ENCODE data around the gene AKR1E2. TPM values are rescaled to one million over a fixed set of nuclear protein-coding genes. Genes with fewer than 3 reads are reported as not detected.

AKR1E2 gene
- total RNA-seq, 6 donors from 2014 or later: 3.3 to 18.8 (median 7.9) TPM

- H3K36me3 ChIP-seq: no peaks in the 10 kb centered on the region
- DNase-seq: no peak
- 83 to 86% methylated on average over 4 of the region's 4 CpGs for WGBS, 2 donors
- no peaks in the 10 kb centered on the region for H3K9me3 ChIP-seq
- no peak overlapping the region for H3K4me3 ChIP-seq
- H3K27me3 ChIP-seq: no peaks in the 10 kb centered on the region
- no peak for ATAC-seq (ENCODE audit: low FRiP score in 2 of 2)
- peaks cover 0 to 5% (median 4%) of the 10 kb centered on the region in 4 donors for H3K4me1 ChIP-seq
- no peak overlapping the region for H3K27ac ChIP-seq
- TF ChIP-seq POLR2AphosphoS5 (IDR thresholded peaks at IDR 0.05): no peak
- no peak for TF ChIP-seq EP300 (IDR thresholded peaks at IDR 0.05)
- no peak for TF ChIP-seq POLR2A (IDR thresholded peaks at IDR 0.05)
- TF ChIP-seq CTCF (IDR thresholded peaks at IDR 0.05): no peak
Measured at GRCh38 chr10:4816966-4817365, 9.0 kb upstream of the AKR1E2 start.

DNA sequence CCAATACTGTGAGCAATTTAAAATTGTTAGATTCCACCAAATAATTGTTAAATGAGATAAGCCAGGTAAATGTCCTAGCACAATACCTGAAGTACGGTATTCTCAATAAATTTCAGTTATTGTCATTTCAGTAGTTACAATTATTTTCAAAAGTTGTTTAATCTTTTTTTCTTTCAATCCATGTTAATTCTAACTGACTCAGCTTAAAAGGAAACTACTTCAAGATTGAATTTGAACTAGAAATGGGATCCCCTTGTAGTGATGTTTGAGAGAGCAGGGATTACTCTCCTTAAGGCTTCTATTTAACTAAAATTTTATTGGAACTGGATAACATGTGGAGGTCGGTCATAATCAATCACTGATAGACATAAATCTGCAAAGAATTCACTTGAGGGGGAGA, 6.9 kb upstream of the AKR1E2 start:
- H3K9me3 ChIP-seq: no peaks in the 10 kb centered on the region
- H3K36me3 ChIP-seq: no peaks in the 10 kb centered on the region
- no peaks in the 10 kb centered on the region for H3K27me3 ChIP-seq
- H3K27ac ChIP-seq: no peak overlapping the region
- H3K4me1 ChIP-seq: peaks cover 0 to 5% (median 4%) of the 10 kb centered on the region in 4 donors
- TF ChIP-seq POLR2A (IDR thresholded peaks at IDR 0.05) (no peak), POLR2AphosphoS5 (IDR thresholded peaks at IDR 0.05) (no peak), CTCF (IDR thresholded peaks at IDR 0.05) (no peak), EP300 (IDR thresholded peaks at IDR 0.05) (no peak)
- DNase-seq (no peak), ATAC-seq (ENCODE audit: low FRiP score in 2 of 2) (no peak)
- WGBS, 2 donors: 79 to 83% methylated on average over 2 of the region's 2 CpGs
- H3K4me3 ChIP-seq: no peak overlapping the region

DNA sequence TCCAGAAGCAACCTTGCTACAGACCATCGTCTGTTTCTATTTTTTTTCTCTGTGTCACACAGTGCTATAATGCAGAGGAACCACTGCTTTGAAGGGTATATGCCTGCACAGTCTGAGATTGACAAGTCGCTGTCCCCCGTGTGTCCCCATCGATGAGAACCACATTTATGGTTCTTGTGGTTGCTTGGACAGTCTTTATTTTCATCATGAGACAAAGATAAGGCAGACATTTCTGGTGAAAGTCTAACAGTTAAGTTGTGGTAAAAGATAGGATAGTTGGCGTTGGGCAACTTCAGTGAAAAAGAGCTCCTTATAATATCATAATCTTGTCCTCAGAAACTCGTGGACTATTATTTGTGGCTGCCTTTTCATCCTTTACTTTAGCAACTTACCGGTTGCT, 6.3 kb upstream of the AKR1E2 start:
- TF ChIP-seq EP300 (IDR thresholded peaks at IDR 0.05) (no peak), POLR2AphosphoS5 (IDR thresholded peaks at IDR 0.05) (no peak), POLR2A (IDR thresholded peaks at IDR 0.05) (no peak), CTCF (IDR thresholded peaks at IDR 0.05) (no peak)
- Histone ChIP-seq H3K27me3 (no peaks in the 10 kb centered on the region), H3K4me3 (no peak overlapping the region), H3K9me3 (no peaks in the 10 kb centered on the region), H3K27ac (no peak overlapping the region), H3K36me3 (no peaks in the 10 kb centered on the region), H3K4me1 (peaks cover 0 to 5% (median 4%) of the 10 kb centered on the region in 4 donors)
- ATAC-seq (ENCODE audit: low FRiP score in 2 of 2) (no peak), DNase-seq (no peak)
- WGBS, 2 donors: 59 to 83% methylated on average over 7 of the region's 7 CpGs

DNA sequence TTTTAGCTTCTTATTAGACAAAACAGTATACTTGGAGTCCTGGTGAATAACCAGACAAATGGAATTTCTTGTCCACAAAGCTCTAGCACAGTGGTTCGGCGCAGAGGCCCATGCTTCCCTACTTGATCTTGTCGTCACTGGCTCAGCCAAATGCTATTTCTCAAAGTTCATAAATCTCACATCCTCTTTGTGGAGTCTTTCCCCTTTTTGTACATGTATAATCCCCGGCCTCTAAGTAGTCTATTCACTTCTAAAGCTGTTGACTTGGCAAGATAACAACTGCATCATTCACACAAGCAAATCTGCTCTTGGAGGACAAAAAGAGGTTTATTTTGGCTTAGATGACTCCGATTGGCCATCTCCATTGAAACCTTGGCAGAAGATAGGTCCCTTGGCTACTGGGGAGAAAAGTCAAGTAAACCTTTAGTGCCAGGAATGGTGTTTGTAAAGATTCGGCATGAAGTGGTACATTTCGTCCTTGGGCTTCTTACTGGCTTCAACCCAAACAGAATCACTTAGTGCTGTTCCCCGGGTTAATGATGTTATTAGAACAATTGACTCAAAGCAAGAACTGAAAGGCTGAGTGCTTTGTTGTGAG, 5.1 kb upstream of the AKR1E2 start:
- peaks cover 0 to 5% (median 1%) of the 10 kb centered on the region in 4 donors for H3K4me1 ChIP-seq
- DNase-seq: no peak
- no peak overlapping the region for H3K4me3 ChIP-seq
- H3K27me3 ChIP-seq: no peaks in the 10 kb centered on the region
- peak in 1 of 2 donors; percentile 60 for ATAC-seq (ENCODE audit: low FRiP score in 2 of 2)
- no peaks in the 10 kb centered on the region for H3K9me3 ChIP-seq
- no peak overlapping the region for H3K27ac ChIP-seq
- TF ChIP-seq POLR2AphosphoS5 (IDR thresholded peaks at IDR 0.05) (no peak), CTCF (IDR thresholded peaks at IDR 0.05) (no peak), POLR2A (IDR thresholded peaks at IDR 0.05) (no peak), EP300 (IDR thresholded peaks at IDR 0.05) (no peak)
- no peaks in the 10 kb centered on the region for H3K36me3 ChIP-seq
- whole genome bisulfite sequencing, 2 donors: 58 to 59% methylated on average over 8 of the region's 8 CpGs

DNA sequence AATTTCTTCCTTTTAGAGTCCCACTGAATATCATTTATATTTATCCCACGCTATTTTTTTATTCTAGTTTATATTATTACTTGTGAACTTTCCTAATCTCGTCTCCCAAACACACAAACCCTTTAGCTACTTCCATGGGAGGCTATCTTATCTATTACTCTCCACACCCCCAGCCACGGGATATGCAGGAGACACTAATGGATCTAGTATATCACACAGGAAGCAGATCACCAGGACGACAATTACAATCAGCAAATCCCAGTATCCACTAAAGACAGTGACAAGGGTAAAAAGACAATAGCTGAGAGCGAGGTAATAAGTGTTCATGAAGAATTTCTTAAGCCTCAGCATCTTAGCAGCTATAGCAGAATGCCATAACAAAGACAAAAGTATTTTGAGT, 3.8 kb upstream of the AKR1E2 start:
- Histone ChIP-seq H3K9me3 (no peaks in the 10 kb centered on the region), H3K27me3 (no peaks in the 10 kb centered on the region), H3K27ac (no peak overlapping the region), H3K4me3 (no peak overlapping the region), H3K4me1 (peaks cover 0 to 18% (median 7%) of the 10 kb centered on the region in 4 donors), H3K36me3 (no peaks in the 10 kb centered on the region)
- DNase-seq (no peak), ATAC-seq (ENCODE audit: low FRiP score in 2 of 2) (no peak)
- TF ChIP-seq POLR2AphosphoS5 (IDR thresholded peaks at IDR 0.05) (no peak), CTCF (IDR thresholded peaks at IDR 0.05) (no peak), POLR2A (IDR thresholded peaks at IDR 0.05) (no peak), EP300 (IDR thresholded peaks at IDR 0.05) (no peak)
- WGBS, 2 donors: 43 to 53% methylated on average over 5 of the region's 5 CpGs

Data from upper lobe of left lung (tissue), 6 donors.